GM21717 (cell line): ENCODE measurements around the gene CTNNB1.

Source experiments
- ATAC-seq: cut with Tn5 transposase; IDR thresholded peaks from one replicate; pipeline ENCODE4 v1.9.1; 2021; ENCODE audit warnings: mild to moderate bottlenecking, moderate library complexity; ENCODE audit not compliant: unreplicated experiment

CTNNB1 gene

DNA sequence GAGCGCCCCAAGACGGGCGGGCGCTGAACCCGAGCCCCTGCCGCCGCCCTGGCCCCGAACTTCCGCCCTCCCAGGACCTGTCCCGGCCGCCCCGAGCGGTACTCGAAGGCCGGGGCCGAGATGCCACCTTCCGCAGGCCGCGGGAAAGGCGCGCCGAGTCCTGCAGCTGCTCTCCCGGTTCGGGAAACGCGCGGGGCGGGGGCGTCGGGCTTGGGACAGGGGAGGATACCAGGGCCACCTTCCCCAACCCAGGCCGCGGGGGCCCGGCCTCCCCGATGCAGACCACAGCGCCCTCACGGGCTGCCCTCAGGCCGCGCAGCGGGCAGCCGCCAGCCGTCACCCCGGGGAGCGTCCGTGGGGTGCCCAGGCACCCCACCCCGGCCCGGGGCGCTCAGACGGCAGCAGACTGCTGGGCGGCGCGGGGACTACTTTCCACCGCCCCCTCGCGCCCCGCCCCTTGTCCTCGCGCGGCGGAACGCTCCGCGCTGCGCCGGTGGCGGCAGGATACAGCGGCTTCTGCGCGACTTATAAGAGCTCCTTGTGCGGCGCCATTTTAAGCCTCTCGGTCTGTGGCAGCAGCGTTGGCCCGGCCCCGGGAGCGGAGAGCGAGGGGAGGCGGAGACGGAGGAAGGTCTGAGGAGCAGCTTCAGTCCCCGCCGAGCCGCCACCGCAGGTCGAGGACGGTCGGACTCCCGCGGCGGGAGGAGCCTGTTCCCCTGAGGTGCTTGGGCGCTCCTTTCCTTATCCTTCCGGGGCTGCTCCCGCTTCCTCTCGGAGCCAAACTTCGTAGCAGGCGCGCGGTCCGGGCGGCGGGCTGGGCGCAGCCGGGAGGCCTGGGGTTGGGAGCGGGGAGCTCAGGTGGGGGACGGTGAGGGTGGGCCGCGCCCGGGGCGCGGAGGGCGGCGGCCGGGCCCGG is at the start of gene CTNNB1:
TSS of gene CTNNB1 (plus strand) at position 556 of the 916 bp plus-strand sequence. CDS start 24,564 bp downstream, outside the sequence.
- peak; percentile 65 for ATAC-seq

DNA sequence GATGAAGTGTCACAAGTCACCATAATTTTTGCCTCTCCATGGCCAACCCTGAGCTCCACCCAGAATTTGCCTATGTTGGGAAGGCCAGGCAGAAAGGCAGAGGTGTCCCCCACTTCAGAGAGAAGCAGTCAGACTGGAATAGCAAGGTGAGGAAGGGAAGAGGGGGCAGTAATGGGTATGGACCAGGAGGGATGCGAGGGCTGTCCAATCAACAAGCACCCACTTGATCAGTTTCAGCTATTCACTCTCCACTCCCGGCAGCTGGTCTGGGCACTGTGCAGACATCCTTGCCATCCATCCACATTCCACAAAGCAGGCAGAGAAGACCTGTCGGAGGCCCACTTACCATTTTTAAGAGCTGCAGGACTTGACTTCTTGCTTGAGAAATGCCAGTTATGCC is 43.5 kb upstream of the CTNNB1 start:
- ATAC-seq, result no peak

- ATAC-seq, result no peak
Observed at GRCh38 chr3:41158947-41159346, 40.4 kb upstream of the CTNNB1 start.

DNA sequence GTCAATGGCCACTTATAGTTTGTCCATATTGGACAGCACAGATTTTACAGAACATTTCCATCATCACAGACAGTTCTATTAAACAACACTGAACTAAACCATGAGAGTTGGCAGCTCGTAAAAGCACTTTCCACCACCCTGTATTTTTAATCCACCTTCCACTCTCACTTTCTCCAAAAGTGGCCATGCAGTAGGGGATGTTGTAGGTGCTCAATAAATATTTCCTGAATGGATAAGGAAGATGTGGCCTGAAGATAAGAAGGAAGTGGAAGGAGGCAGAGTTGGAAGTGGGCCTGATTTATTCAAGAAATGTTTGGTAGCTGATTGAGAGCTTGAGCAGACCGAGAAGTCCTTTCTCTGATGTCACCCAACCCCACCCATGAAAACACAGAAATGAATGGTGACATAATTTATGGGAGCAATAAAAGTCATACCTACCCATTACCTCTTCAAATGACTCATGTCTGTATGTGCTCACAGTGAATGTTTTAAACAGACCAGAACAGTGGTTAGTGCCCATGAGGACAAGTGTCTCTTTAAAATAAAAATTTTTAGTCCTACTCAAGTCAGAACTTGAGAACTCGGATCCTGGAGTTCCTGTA is 39.6 kb upstream of the CTNNB1 start:
- ATAC-seq, result no peak

- ATAC-seq, result no peak
Observed at GRCh38 chr3:41162541-41162940, 36.8 kb upstream of the CTNNB1 start.

GRCh38 chr3:41163006-41163405 is 36.3 kb upstream of the CTNNB1 start:
- ATAC-seq, result no peak

DNA sequence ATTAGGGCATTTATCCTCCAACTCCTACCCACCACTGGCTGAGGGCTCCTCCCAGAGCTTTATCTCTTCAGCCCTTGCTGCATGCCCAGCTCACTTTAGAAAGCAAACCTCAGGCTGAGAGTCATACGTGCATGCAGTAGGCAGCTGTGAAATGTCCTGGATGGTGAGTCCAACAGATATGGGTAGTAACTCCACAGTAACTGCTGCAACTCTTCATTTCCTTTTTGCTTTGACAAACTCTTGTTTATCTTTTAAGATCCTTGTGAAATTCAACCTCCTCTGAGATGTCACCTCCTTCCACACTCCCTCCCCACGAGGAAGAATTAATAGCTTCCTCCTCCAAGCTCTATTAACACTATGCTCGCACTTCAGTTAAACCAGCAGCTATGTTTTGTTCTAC is 35.9 kb upstream of the CTNNB1 start:
- ATAC-seq, result no peak

DNA sequence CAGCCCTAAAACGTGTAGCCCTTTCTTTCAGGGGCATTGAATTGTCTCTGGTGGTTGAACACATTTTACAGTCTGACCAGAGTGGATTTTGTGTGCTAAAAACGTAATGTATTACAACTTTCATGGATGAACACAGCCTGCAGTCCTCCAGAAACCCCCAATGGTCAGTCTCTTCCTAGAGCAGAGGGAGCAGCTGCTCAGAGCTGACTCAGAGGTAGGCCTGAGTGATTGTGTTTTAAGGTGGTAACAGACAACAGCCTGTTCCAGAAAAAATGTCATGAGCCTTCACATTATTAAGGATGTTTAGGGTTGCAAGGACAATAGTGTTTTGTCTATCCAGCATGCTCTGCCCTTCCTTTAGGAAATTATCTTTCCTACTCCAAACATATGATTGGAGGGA is 34.5 kb upstream of the CTNNB1 start:
- ATAC-seq, result no peak

GRCh38 chr3:41167722-41168497 is 31.4 kb upstream of the CTNNB1 start:
- no peak for ATAC-seq

GRCh38 chr3:41169023-41169422 is 30.3 kb upstream of the CTNNB1 start:
- no peak for ATAC-seq

- no peak for ATAC-seq
Observed at GRCh38 chr3:41173926-41174885, 25.1 kb upstream of the CTNNB1 start.

- ATAC-seq, result no peak
Observed at GRCh38 chr3:41175365-41175764, 23.9 kb upstream of the CTNNB1 start.

- ATAC-seq, result no peak
Observed at GRCh38 chr3:41176596-41176995, 22.7 kb upstream of the CTNNB1 start.

GRCh38 chr3:41178576-41178975 is 20.7 kb upstream of the CTNNB1 start:
- ATAC-seq, result no peak

- ATAC-seq, result no peak
Observed at GRCh38 chr3:41180396-41180795, 18.9 kb upstream of the CTNNB1 start.

GRCh38 chr3:41182504-41183059 is 16.7 kb upstream of the CTNNB1 start:
- no peak for ATAC-seq

DNA sequence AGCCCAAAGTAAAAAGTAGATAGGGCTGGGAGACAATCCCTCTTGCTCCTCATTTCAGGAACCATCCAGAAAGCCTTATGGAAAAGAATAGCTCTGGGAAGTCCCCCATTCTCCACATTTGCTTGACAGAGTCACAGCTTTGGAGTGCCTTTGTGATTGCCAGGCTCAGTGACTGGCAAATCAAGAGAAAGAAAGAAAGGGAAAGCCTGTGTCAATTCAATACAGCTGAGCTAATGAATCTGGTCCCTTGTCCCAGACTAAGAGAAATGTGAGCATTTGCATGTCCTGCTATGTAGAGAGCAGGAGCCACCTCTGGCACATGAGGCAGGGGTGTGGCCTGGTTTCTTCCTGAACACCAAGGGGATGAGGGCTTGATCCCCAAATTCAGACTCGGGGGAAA is 14.9 kb upstream of the CTNNB1 start:
- ATAC-seq, result no peak

- no peak for ATAC-seq
Observed at GRCh38 chr3:41186297-41186696, 13.0 kb upstream of the CTNNB1 start.

DNA sequence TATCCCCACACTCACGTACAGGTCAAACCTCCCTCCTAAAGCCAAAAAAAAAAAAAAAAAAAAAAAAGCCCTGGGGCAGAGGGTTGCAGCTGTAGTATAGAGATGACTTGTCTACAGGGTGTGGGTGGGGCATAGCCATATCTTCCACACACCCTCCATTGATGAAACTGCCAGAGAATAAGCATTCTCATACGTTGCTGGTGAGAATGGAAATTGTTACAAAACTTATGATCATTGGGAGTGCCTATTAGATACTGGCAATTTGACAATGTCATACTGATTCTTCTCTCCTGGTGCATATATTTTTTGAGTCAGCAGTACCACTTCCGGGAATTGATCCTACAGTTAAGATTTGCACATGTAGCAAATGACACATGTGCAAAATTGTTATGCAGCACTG is 11.0 kb upstream of the CTNNB1 start:
- ATAC-seq, result peak; percentile 51
